GM23338 (cell line): ENCODE measurements around the gene ZNF19.

Experiments
- CREB1 ChIP-seq: fragments of 250-450 bp; sonication (Bioruptor Pico); IDR thresholded peaks from 2 replicates; pipeline ENCODE4 v1.5.0; 2020; ENCODE audit warnings: low read depth, mild to moderate bottlenecking, moderate library complexity
- ETS1 ChIP-seq: IDR thresholded peaks from 2 replicates; pipeline ENCODE4 v1.6.1; 2016; ENCODE audit warnings: antibody characterized with exemption
- EZH2 ChIP-seq: fragments of 200-600 bp; sonication (generic); IDR thresholded peaks from one replicate; pipeline ENCODE4 v1.8.0; 2017; ENCODE audit warnings: antibody characterized with exemption, mild to moderate bottlenecking, low read depth; ENCODE audit not compliant: unreplicated experiment
- EZH2phosphoT487 ChIP-seq: fragments of 200-600 bp; sonication (generic); IDR thresholded peaks from one replicate; pipeline ENCODE4 v1.8.1; 2018; ENCODE audit warnings: antibody characterized with exemption; ENCODE audit not compliant: unreplicated experiment
- JUNB ChIP-seq: IDR thresholded peaks from one replicate; pipeline ENCODE4 v1.6.1; 2016; ENCODE audit warnings: antibody characterized with exemption; ENCODE audit not compliant: unreplicated experiment
- NANOG ChIP-seq: IDR thresholded peaks from 2 replicates; pipeline ENCODE4 v1.6.1; 2016; ENCODE audit warnings: antibody characterized with exemption, borderline replicate concordance
- POLR2AphosphoS5 ChIP-seq: IDR thresholded peaks from 2 replicates; pipeline ENCODE4 v1.6.1; 2016; ENCODE audit warnings: antibody characterized with exemption, low read depth
- ZNF331 ChIP-seq: fragments of 250-450 bp; sonication (Bioruptor Pico); IDR thresholded peaks from 2 replicates; pipeline ENCODE4 v1.5.0; 2020; ENCODE audit warnings: low read depth, mild to moderate bottlenecking, moderate library complexity
- ZNF462 ChIP-seq: fragments of 250-450 bp; sonication (Bioruptor Pico); IDR thresholded peaks from 2 replicates; pipeline ENCODE4 v1.5.0; 2020; ENCODE audit warnings: mild to moderate bottlenecking, moderate library complexity
- TF ChIP-seq, protein P1 (sequence below), 2 experiments: fragments of 200-600 bp in 1 of 2; sonication (generic) in 1 of 2; conservative IDR thresholded peaks; 2 replicates each; pipeline versions ENCODE4 v1.5.1 to v1.6.1; 2016 to 2017; ENCODE audit warnings: antibody characterized with exemption in 2 of 2, low read depth in 2 of 2, mild to moderate bottlenecking in 2 of 2, moderate library complexity in 1 of 2
- TF ChIP-seq, protein P2 (sequence below): IDR thresholded peaks from one replicate; pipeline ENCODE4 v1.6.1; 2018; ENCODE audit warnings: antibody characterized with exemption; ENCODE audit not compliant: unreplicated experiment

DNA sequence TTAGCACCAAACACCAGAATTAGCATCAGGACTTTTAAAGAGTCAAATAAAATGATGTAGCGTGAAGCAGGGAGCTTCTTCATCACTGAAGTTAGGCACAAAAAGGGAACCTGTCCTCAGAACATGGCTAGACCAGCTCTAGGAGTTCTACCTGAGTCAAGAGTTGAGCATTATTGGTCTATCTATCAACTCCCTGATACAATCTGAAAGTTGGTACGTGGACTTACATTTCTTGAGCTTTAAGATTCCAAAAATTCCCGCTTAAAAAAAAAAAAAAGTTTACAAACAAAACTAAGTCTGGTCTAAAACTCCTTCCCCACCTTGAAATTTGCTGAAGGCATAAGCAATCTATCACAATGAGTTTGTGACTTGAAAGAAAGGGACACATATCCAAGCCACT, 59.5 kb downstream of the ZNF19 start:
- TF ChIP-seq, protein P1, sequence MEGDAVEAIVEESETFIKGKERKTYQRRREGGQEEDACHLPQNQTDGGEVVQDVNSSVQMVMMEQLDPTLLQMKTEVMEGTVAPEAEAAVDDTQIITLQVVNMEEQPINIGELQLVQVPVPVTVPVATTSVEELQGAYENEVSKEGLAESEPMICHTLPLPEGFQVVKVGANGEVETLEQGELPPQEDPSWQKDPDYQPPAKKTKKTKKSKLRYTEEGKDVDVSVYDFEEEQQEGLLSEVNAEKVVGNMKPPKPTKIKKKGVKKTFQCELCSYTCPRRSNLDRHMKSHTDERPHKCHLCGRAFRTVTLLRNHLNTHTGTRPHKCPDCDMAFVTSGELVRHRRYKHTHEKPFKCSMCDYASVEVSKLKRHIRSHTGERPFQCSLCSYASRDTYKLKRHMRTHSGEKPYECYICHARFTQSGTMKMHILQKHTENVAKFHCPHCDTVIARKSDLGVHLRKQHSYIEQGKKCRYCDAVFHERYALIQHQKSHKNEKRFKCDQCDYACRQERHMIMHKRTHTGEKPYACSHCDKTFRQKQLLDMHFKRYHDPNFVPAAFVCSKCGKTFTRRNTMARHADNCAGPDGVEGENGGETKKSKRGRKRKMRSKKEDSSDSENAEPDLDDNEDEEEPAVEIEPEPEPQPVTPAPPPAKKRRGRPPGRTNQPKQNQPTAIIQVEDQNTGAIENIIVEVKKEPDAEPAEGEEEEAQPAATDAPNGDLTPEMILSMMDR (conservative IDR thresholded peaks at IDR 0.05; ENCODE audit: low read depth in 2 of 2) = no peak
- no peak for TF ChIP-seq JUNB
- TF ChIP-seq, protein P2, sequence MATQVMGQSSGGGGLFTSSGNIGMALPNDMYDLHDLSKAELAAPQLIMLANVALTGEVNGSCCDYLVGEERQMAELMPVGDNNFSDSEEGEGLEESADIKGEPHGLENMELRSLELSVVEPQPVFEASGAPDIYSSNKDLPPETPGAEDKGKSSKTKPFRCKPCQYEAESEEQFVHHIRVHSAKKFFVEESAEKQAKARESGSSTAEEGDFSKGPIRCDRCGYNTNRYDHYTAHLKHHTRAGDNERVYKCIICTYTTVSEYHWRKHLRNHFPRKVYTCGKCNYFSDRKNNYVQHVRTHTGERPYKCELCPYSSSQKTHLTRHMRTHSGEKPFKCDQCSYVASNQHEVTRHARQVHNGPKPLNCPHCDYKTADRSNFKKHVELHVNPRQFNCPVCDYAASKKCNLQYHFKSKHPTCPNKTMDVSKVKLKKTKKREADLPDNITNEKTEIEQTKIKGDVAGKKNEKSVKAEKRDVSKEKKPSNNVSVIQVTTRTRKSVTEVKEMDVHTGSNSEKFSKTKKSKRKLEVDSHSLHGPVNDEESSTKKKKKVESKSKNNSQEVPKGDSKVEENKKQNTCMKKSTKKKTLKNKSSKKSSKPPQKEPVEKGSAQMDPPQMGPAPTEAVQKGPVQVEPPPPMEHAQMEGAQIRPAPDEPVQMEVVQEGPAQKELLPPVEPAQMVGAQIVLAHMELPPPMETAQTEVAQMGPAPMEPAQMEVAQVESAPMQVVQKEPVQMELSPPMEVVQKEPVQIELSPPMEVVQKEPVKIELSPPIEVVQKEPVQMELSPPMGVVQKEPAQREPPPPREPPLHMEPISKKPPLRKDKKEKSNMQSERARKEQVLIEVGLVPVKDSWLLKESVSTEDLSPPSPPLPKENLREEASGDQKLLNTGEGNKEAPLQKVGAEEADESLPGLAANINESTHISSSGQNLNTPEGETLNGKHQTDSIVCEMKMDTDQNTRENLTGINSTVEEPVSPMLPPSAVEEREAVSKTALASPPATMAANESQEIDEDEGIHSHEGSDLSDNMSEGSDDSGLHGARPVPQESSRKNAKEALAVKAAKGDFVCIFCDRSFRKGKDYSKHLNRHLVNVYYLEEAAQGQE = no peak
- TF ChIP-seq EZH2 = no peak
- no peak for TF ChIP-seq POLR2AphosphoS5
- no peak for TF ChIP-seq EZH2phosphoT487
- no peak for TF ChIP-seq CREB1 (CRISPR knock-in tag)
- no peak for TF ChIP-seq ZNF462 (CRISPR knock-in tag)
- TF ChIP-seq ZNF331 = no peak
- TF ChIP-seq NANOG = no peak
- TF ChIP-seq ETS1 = no peak
